H9 (cell line): ENCODE measurements around the gene KCND2. TPM values are rescaled to one million over a fixed set of nuclear protein-coding genes. Genes with fewer than 3 reads are reported as not detected.

Experiments
- DNase-seq: peaks from one replicate; pipeline ENCODE4 v3.0.0-alpha.2; 2017
- H2AFZ ChIP-seq: one replicate; pipeline ENCODE4 v1.6.1; 2013; ENCODE audit warnings: mild to moderate bottlenecking, low read length, control low read depth, moderate library complexity
- H2AK5ac ChIP-seq: 2 replicates; pipeline ENCODE4 v1.6.1; 2013; ENCODE audit warnings: low read length, control low read depth, mixed read lengths; ENCODE audit not compliant: insufficient read length
- H2BK120ac ChIP-seq: one replicate; pipeline ENCODE4 v1.6.1; 2013; ENCODE audit warnings: low read depth, mild to moderate bottlenecking, low read length, control low read depth, inconsistent platforms; ENCODE audit not compliant: poor library complexity, severe bottlenecking
- H2BK12ac ChIP-seq: 2 replicates; pipeline ENCODE4 v1.6.1; 2013; ENCODE audit warnings: low read length, control low read depth, mixed read lengths, low read depth; ENCODE audit not compliant: insufficient read length
- H2BK15ac ChIP-seq: 2 replicates; pipeline ENCODE4 v1.6.1; 2013; ENCODE audit warnings: low read depth, low read length, control low read depth
- H2BK20ac ChIP-seq: one replicate; pipeline ENCODE4 v1.6.1; 2013; ENCODE audit warnings: low read depth, mild to moderate bottlenecking, low read length, control low read depth, inconsistent platforms; ENCODE audit not compliant: poor library complexity, severe bottlenecking
- H2BK5ac ChIP-seq: 2 replicates; pipeline ENCODE4 v1.6.1; 2013; ENCODE audit warnings: low read length, control low read depth, mixed read lengths; ENCODE audit not compliant: insufficient read length
- H3K14ac ChIP-seq: 2 replicates; pipeline ENCODE4 v1.6.1; 2013; ENCODE audit warnings: low read length, control low read depth; ENCODE audit not compliant: insufficient read depth
- H3K18ac ChIP-seq: 2 replicates; pipeline ENCODE4 v1.6.1; 2013; ENCODE audit warnings: low read depth, mild to moderate bottlenecking, mixed read lengths, low read length, control low read depth; ENCODE audit not compliant: insufficient read length
- H3K23ac ChIP-seq: 2 replicates; pipeline ENCODE4 v1.6.1; 2013; ENCODE audit warnings: low read length, control low read depth, mixed read lengths, low read depth; ENCODE audit not compliant: insufficient read length
- H3K23me2 ChIP-seq: 2 replicates; pipeline ENCODE4 v1.6.1; 2013; ENCODE audit warnings: low read depth, mild to moderate bottlenecking, mixed read lengths, low read length, control low read depth; ENCODE audit not compliant: insufficient read length, poor library complexity, severe bottlenecking
- H3K27ac ChIP-seq: 2 replicates; pipeline ENCODE4 v1.5.1; 2013; ENCODE audit warnings: low read length, control low read depth, mixed read lengths, low read depth; ENCODE audit not compliant: insufficient read length
- H3K27me3 ChIP-seq: 2 replicates; pipeline ENCODE4 v1.6.1; 2013; ENCODE audit warnings: low read length, control low read depth, inconsistent platforms; ENCODE audit not compliant: insufficient read depth
- H3K4ac ChIP-seq: 2 replicates; pipeline ENCODE4 v1.6.1; 2013; ENCODE audit warnings: low read depth, mild to moderate bottlenecking, control low read depth, inconsistent platforms, low read length, moderate library complexity
- H3K4me1 ChIP-seq: 2 replicates; pipeline ENCODE4 v1.6.1; 2013; ENCODE audit warnings: low read length, control low read depth, inconsistent platforms; ENCODE audit not compliant: insufficient read depth
- H3K4me2 ChIP-seq: 2 replicates; pipeline ENCODE4 v1.6.1; 2013; ENCODE audit warnings: low read length, control low read depth, mixed read lengths; ENCODE audit not compliant: insufficient read length, insufficient read depth
- H3K56ac ChIP-seq: 2 replicates; pipeline ENCODE4 v1.6.1; 2013; ENCODE audit warnings: low read depth, mild to moderate bottlenecking, mixed read lengths, low read length, control low read depth; ENCODE audit not compliant: insufficient read length
- H3K79me1 ChIP-seq: 2 replicates; pipeline ENCODE4 v1.6.1; 2013; ENCODE audit warnings: low read depth, mild to moderate bottlenecking, moderate library complexity, low read length, control low read depth, inconsistent platforms; ENCODE audit not compliant: insufficient read depth, poor library complexity, severe bottlenecking
- H3K79me2 ChIP-seq: 2 replicates; pipeline ENCODE4 v1.6.1; 2013; ENCODE audit warnings: low read length, control low read depth, inconsistent platforms; ENCODE audit not compliant: insufficient read depth
- H3K9ac ChIP-seq: 2 replicates; pipeline ENCODE4 v1.6.1; 2013; ENCODE audit warnings: low read length, control low read depth, mixed read lengths; ENCODE audit not compliant: insufficient read length; ENCODE audit errors: extremely low read depth
- H3K9me3 ChIP-seq: one replicate; pipeline ENCODE4 v1.6.1; 2013; ENCODE audit warnings: low read depth, low read length, inconsistent platforms; ENCODE audit not compliant: control insufficient read depth
- H3T11ph ChIP-seq: one replicate; pipeline ENCODE4 v1.6.1; 2013; ENCODE audit warnings: mild to moderate bottlenecking, low read length, control low read depth, inconsistent platforms
- H4K20me1 ChIP-seq: one replicate; pipeline ENCODE4 v1.6.1; 2013; ENCODE audit not compliant: control insufficient read depth, insufficient read length, insufficient read depth
- H4K5ac ChIP-seq: 2 replicates; pipeline ENCODE4 v1.6.1; 2013; ENCODE audit warnings: low read depth, mild to moderate bottlenecking, mixed read lengths, low read length, control low read depth; ENCODE audit not compliant: insufficient read length
- H4K8ac ChIP-seq: replicated peaks from 2 replicates; pipeline ENCODE4 v1.6.1; 2013; ENCODE audit warnings: low read length, control low read depth, mixed read lengths, low read depth; ENCODE audit not compliant: insufficient read length
- H4K91ac ChIP-seq: 2 replicates; pipeline ENCODE4 v1.6.1; 2013; ENCODE audit warnings: low read depth, mild to moderate bottlenecking, moderate library complexity, mixed read lengths, low read length, control low read depth; ENCODE audit not compliant: insufficient read length
- H3K27ac Mint-ChIP-seq, 3 experiments: 2 replicates in 2 of 3; 3 replicates in 1 of 3; pipeline ENCODE4 v1.8.0; 2020 to 2021; ENCODE audit warnings: mixed read lengths in 3 of 3, mild to moderate bottlenecking in 1 of 3, moderate library complexity in 1 of 3
- H3K27me3 Mint-ChIP-seq: 2 replicates; pipeline ENCODE4 v1.8.0; 2021; ENCODE audit warnings: low read depth, mild to moderate bottlenecking, moderate library complexity, mixed read lengths
- H3K36me3 Mint-ChIP-seq, 3 experiments: 2 replicates in 2 of 3; 3 replicates in 1 of 3; pipeline ENCODE4 v1.8.0; 2020 to 2021; ENCODE audit warnings: low read depth in 3 of 3, mixed read lengths in 3 of 3; ENCODE audit not compliant: insufficient read depth in 1 of 3
- H3K4me1 Mint-ChIP-seq, 2 experiments: 2 replicates each; pipeline ENCODE4 v1.8.0; 2020; ENCODE audit warnings: mixed read lengths in 2 of 2
- H3K4me3 Mint-ChIP-seq, 2 experiments: 2 replicates in 1 of 2; 3 replicates in 1 of 2; pipeline ENCODE4 v1.8.0; 2020 to 2021; ENCODE audit warnings: mild to moderate bottlenecking in 2 of 2, mixed read lengths in 2 of 2, moderate library complexity in 1 of 2
- H3K9me3 Mint-ChIP-seq, 2 experiments: 2 replicates in 1 of 2; 3 replicates in 1 of 2; pipeline ENCODE4 v1.8.0; 2020; ENCODE audit warnings: mild to moderate bottlenecking in 2 of 2, mixed read lengths in 2 of 2, moderate library complexity in 1 of 2
- WGBS: extraction: QIAGEN DNeasy Blood & Tissue Kit; methylation state at CpG from one replicate; pipeline ENCODE4 v1.1.7; 2013; ENCODE audit warnings: missing lambda C conversion rate, low lambda C conversion rate, mixed read lengths; ENCODE audit not compliant: insufficient read length; ENCODE audit errors: extremely low coverage; 5-methylcytosine and 5-hydroxymethylcytosine counted together
- total RNA-seq: library from RNA; stranded (reverse); gene quantifications from 2 replicates; pipeline ENCODE4 v1.2.1, GENCODE V29; 2021
- TF ChIP-seq, protein P1 (sequence below): fragments of 200-600 bp; sonication (generic); conservative IDR thresholded peaks from 3 replicates; pipeline ENCODE4 v1.8.0; 2021; ENCODE audit warnings: antibody characterized with exemption, mild to moderate bottlenecking

Gene KCND2
- total RNA-seq, 1 experiment from 2014 or later, result 6.4 TPM

DNA sequence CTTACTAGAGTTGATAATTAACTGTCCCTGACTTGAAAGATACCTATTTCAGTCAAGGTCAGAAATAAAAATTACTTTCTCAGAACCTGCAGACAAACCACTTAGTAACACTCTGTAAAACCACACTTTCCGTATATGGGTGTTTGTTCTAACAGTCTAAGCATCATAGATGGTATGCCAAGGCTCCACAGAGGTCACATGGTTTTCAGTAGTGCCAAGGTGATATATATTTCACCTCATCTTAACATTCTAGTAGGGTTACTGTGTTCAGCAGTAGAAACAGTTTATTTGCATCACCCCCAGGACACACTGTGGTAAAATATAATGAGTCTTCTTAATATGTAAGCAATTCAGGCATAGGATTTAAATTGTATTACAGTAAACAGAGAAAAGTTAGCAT lies 61.5 kb downstream of the KCND2 start:
- Mint-ChIP-seq H3K27ac (no peak overlapping the region), H3K36me3 (no peaks in the 10 kb centered on the region), H3K4me1 (no peaks in the 10 kb centered on the region), H3K9me3 (no peaks in the 10 kb centered on the region), H3K4me3 (no peak overlapping the region), H3K27me3 (no peaks in the 10 kb centered on the region)
- Histone ChIP-seq H3K4ac (no peak overlapping the region), H2BK120ac (no peak overlapping the region), H3K79me2 (no peaks in the 10 kb centered on the region), H2BK5ac (no peak overlapping the region), H3K27me3 (no peaks in the 10 kb centered on the region), H4K8ac (no peak overlapping the region), H3T11ph (no peak overlapping the region), H3K79me1 (no peaks in the 10 kb centered on the region), H2BK20ac (no peak overlapping the region), H2BK12ac (no peak overlapping the region), H2AFZ (no peak overlapping the region), H2BK15ac (no peak overlapping the region), H3K4me2 (no peak overlapping the region), H3K14ac (no peak overlapping the region), H3K27ac (no peak overlapping the region), H3K9ac (no peak overlapping the region), H2AK5ac (no peak overlapping the region), H3K23ac (no peak overlapping the region), H3K23me2 (no peaks in the 10 kb centered on the region), H4K20me1 (no peaks in the 10 kb centered on the region), H3K9me3 (no peaks in the 10 kb centered on the region), H3K4me1 (no peaks in the 10 kb centered on the region), H4K5ac (no peak overlapping the region), H3K18ac (no peak overlapping the region), H4K91ac (no peak overlapping the region), H3K56ac (no peak overlapping the region)
- no peak for DNase-seq
- WGBS, result no CpG with 5 or more reads among the region's 1 CpG
- TF ChIP-seq, protein P1, sequence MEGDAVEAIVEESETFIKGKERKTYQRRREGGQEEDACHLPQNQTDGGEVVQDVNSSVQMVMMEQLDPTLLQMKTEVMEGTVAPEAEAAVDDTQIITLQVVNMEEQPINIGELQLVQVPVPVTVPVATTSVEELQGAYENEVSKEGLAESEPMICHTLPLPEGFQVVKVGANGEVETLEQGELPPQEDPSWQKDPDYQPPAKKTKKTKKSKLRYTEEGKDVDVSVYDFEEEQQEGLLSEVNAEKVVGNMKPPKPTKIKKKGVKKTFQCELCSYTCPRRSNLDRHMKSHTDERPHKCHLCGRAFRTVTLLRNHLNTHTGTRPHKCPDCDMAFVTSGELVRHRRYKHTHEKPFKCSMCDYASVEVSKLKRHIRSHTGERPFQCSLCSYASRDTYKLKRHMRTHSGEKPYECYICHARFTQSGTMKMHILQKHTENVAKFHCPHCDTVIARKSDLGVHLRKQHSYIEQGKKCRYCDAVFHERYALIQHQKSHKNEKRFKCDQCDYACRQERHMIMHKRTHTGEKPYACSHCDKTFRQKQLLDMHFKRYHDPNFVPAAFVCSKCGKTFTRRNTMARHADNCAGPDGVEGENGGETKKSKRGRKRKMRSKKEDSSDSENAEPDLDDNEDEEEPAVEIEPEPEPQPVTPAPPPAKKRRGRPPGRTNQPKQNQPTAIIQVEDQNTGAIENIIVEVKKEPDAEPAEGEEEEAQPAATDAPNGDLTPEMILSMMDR, result no peak
